NCI-H1092 (cell line): Measurements from ENCODE around the gene PIPOX.
A peak's percentile ranks its signal among the peaks of the same experiment; 100 is the strongest.
"Not testable (repeated sequence)": the region's sequence is repeated elsewhere in the genome, so short reads cannot be mapped to it uniquely, and the experiment has no call there.

ENCODE experiments used
- DNase-seq: peaks from one replicate; lab custom pipeline; 2025; lab: John Stamatoyannopoulos, UW

Gene PIPOX

GRCh38 chr17:29076087-29076486 lies 33.1 kb downstream of the PIPOX start:
- DNase-seq: no peak

- DNase-seq: no peak
Measured at GRCh38 chr17:29076722-29077121, 33.8 kb downstream of the PIPOX start.

- DNase-seq: no peak
Measured at GRCh38 chr17:29077320-29077719, 34.4 kb downstream of the PIPOX start.

- DNase-seq: no peak
Measured at GRCh38 chr17:29078183-29079045, 35.5 kb downstream of the PIPOX start.

- no peak for DNase-seq
Measured at GRCh38 chr17:29079433-29079832, 36.5 kb downstream of the PIPOX start.

- DNase-seq: no peak
Measured at GRCh38 chr17:29079887-29080286, 36.9 kb downstream of the PIPOX start.

- DNase-seq: no peak
Measured at GRCh38 chr17:29080323-29080722, 37.4 kb downstream of the PIPOX start.

GRCh38 chr17:29080965-29081364 lies 38.0 kb downstream of the PIPOX start:
- no peak for DNase-seq

GRCh38 chr17:29084541-29085146 lies 41.7 kb downstream of the PIPOX start:
- peak; percentile 94 for DNase-seq

GRCh38 chr17:29085223-29085622 lies 42.3 kb downstream of the PIPOX start:
- no peak for DNase-seq

GRCh38 chr17:29086628-29087332 lies 43.8 kb downstream of the PIPOX start:
- no peak for DNase-seq

GRCh38 chr17:29088782-29089181 lies 45.8 kb downstream of the PIPOX start:
- not testable (repeated sequence) for DNase-seq

GRCh38 chr17:29089601-29090044 lies 46.7 kb downstream of the PIPOX start:
- DNase-seq: peak; percentile 51

GRCh38 chr17:29090108-29090507 lies 47.2 kb downstream of the PIPOX start:
- DNase-seq: no peak

GRCh38 chr17:29090750-29091605 lies 48.0 kb downstream of the PIPOX start:
- peak; percentile 41 for DNase-seq

GRCh38 chr17:29091606-29092289 lies 48.8 kb downstream of the PIPOX start:
- peak; percentile 94 for DNase-seq

- no peak for DNase-seq
Measured at GRCh38 chr17:29093090-29093871, 50.3 kb downstream of the PIPOX start.

GRCh38 chr17:29094101-29094708 lies 51.3 kb downstream of the PIPOX start:
- DNase-seq: no peak

GRCh38 chr17:29095439-29095838 lies 52.5 kb downstream of the PIPOX start:
- DNase-seq: no peak

GRCh38 chr17:29096094-29096493 lies 53.2 kb downstream of the PIPOX start:
- peak; percentile 39 for DNase-seq
